SK-N-SH (cell line): Measurements from ENCODE around the gene GLYATL1B. TPM values are rescaled to one million over a fixed set of nuclear protein-coding genes. Genes with fewer than 3 reads are reported as not detected.
A peak's percentile ranks its signal among the peaks of the same experiment; 100 is the strongest.

Experiments
- CTCF ChIA-PET: fragments of 300-600, 350-600 bp; formaldehyde crosslinking; extraction: SDS; loops from one replicate; lab custom pipeline; 2021; lab: Yijun Ruan, JAX
- POLR2A ChIA-PET: fragments of 350-600 bp; sonication (Branson Sonifier 250); formaldehyde crosslinking; extraction: SDS; loops from one replicate; lab custom pipeline; 2020; ENCODE audit warnings: antibody characterized with exemption, inconsistent platforms; lab: Yijun Ruan, JAX
- DNase-seq: peaks from one replicate; pipeline ENCODE4 v3.0.0; 2012
- H2AFZ ChIP-seq: fragments of 200-600 bp; sonication (generic); 2 replicates; pipeline ENCODE4 v1.8.1; 2016; ENCODE audit warnings: antibody characterized with exemption, mild to moderate bottlenecking, low read depth
- H3F3A ChIP-seq: fragments of 200-600 bp; sonication (generic); replicated peaks from 2 replicates; pipeline ENCODE3; 2016; ENCODE audit warnings: antibody characterized with exemption, mild to moderate bottlenecking; ENCODE audit not compliant: insufficient read depth
- H3K27ac ChIP-seq, 2 experiments: fragments of 200-500 bp in 1 of 2; fragments of 200-600 bp in 1 of 2; sonication (Bioruptor generic) in 1 of 2; sonication (generic), shearing (Covaris generic) in 1 of 2; 2 replicates each; pipeline versions ENCODE4 v1.5.1 to v1.6.1; 2014 to 2016; ENCODE audit warnings: low read depth in 2 of 2, inconsistent platforms in 1 of 2, low read length in 1 of 2, mild to moderate bottlenecking in 1 of 2, mixed read lengths in 1 of 2
- H3K27me3 ChIP-seq: fragments of 200-600 bp; sonication (generic), shearing (Covaris generic); 2 replicates; pipeline ENCODE4 v1.6.1; 2016; ENCODE audit warnings: mixed run types; ENCODE audit not compliant: insufficient read depth
- H3K36me3 ChIP-seq, 2 experiments: fragments of 200-500 bp in 1 of 2; fragments of 200-600 bp in 1 of 2; sonication (Bioruptor generic) in 1 of 2; sonication (generic) in 1 of 2; replicated peaks in 1 of 2; 2 replicates each; pipeline versions ENCODE3 to v1.5.1; 2014 to 2016; ENCODE audit warnings: low read length in 1 of 2, mild to moderate bottlenecking in 1 of 2; ENCODE audit not compliant: insufficient read depth in 2 of 2, control insufficient read depth in 1 of 2
- H3K4me1 ChIP-seq, 2 experiments: fragments of 200-500 bp in 1 of 2; fragments of 200-600 bp in 1 of 2; sonication (Bioruptor generic) in 1 of 2; sonication (generic), shearing (Covaris generic) in 1 of 2; 2 replicates each; pipeline versions ENCODE4 v1.5.1 to v1.6.1; 2014 to 2016; ENCODE audit warnings: low read depth in 1 of 2, low read length in 1 of 2, mixed run types in 1 of 2; ENCODE audit not compliant: insufficient read depth in 2 of 2, control insufficient read depth in 1 of 2
- H3K4me2 ChIP-seq: fragments of 200-600 bp; sonication (generic), shearing (Covaris generic); 2 replicates; pipeline ENCODE4 v1.6.1; 2017; ENCODE audit warnings: mixed run types
- H3K4me3 ChIP-seq, 2 experiments: fragments of 200-500 bp in 1 of 2; fragments of 200-600 bp in 1 of 2; sonication (Bioruptor generic) in 1 of 2; sonication (generic), shearing (Covaris generic) in 1 of 2; 2 replicates each; pipeline versions ENCODE4 v1.5.1 to v1.8.1; 2014 to 2016; ENCODE audit warnings: low read depth in 2 of 2, inconsistent platforms in 1 of 2, low read length in 1 of 2, mild to moderate bottlenecking in 1 of 2, mixed read lengths in 1 of 2, moderate library complexity in 1 of 2
- H3K79me2 ChIP-seq: fragments of 200-600 bp; sonication (generic); 2 replicates; pipeline ENCODE4 v1.8.1; 2017; ENCODE audit warnings: mild to moderate bottlenecking; ENCODE audit not compliant: insufficient read depth
- H3K9ac ChIP-seq: fragments of 200-600 bp; sonication (generic); 2 replicates; pipeline ENCODE4 v1.6.1; 2017; ENCODE audit warnings: mixed run types
- H3K9me2 ChIP-seq: fragments of 200-600 bp; sonication (generic); 2 replicates; pipeline ENCODE4 v1.6.1; 2017; ENCODE audit warnings: mixed run types
- H3K9me3 ChIP-seq: fragments of 200-600 bp; sonication (generic); 2 replicates; pipeline ENCODE4 v1.6.1; 2017; ENCODE audit warnings: mixed run types, mild to moderate bottlenecking, moderate library complexity
- H4K20me1 ChIP-seq: fragments of 200-600 bp; sonication (generic); 2 replicates; pipeline ENCODE4 v1.6.1; 2017; ENCODE audit warnings: mild to moderate bottlenecking, mixed run types; ENCODE audit not compliant: insufficient read depth
- CHD2 ChIP-seq: fragments of 150-350 bp; IDR thresholded peaks from 2 replicates; pipeline ENCODE4 v1.6.1; 2018; ENCODE audit warnings: low read length; ENCODE audit not compliant: partially characterized antibody
- ELF1 ChIP-seq: IDR thresholded peaks from 2 replicates; pipeline ENCODE4 v1.4.0; 2012
- EP300 ChIP-seq, 2 experiments: IDR thresholded peaks; 2 replicates each; pipeline versions ENCODE4 v1.4.0 to v1.6.1; 2012; ENCODE audit warnings: borderline replicate concordance in 1 of 2, low read depth in 1 of 2, low read length in 1 of 2
- FOSL2 ChIP-seq: IDR thresholded peaks from 2 replicates; pipeline ENCODE4 v1.4.0; 2012; ENCODE audit warnings: low read depth, mild to moderate bottlenecking, moderate library complexity, borderline replicate concordance
- FOXM1 ChIP-seq: IDR thresholded peaks from 2 replicates; pipeline ENCODE4 v1.4.0; 2012; ENCODE audit warnings: low read depth, mild to moderate bottlenecking
- GABPA ChIP-seq: IDR thresholded peaks from 2 replicates; pipeline ENCODE4 v1.4.0; 2012; ENCODE audit warnings: low read depth, mild to moderate bottlenecking
- GATA2 ChIP-seq: sonication (generic); formaldehyde crosslinking; IDR thresholded peaks from 2 replicates; pipeline ENCODE4 v1.5.0; 2020; ENCODE audit warnings: mild to moderate bottlenecking, missing genetic modification reagents
- MXI1 ChIP-seq: IDR thresholded peaks from 2 replicates; pipeline ENCODE4 v1.6.1; 2012; ENCODE audit warnings: mild to moderate bottlenecking, low read depth, low read length, improper control_type of control experiment
- NFIC ChIP-seq: IDR thresholded peaks from 2 replicates; pipeline ENCODE4 v1.4.0; 2012; ENCODE audit warnings: borderline replicate concordance
- POLR2AphosphoS5 ChIP-seq: IDR thresholded peaks from 2 replicates; pipeline ENCODE4 v1.6.1; 2012; ENCODE audit warnings: low read depth, low read length
- RFX5 ChIP-seq: IDR thresholded peaks from 2 replicates; pipeline ENCODE4 v1.6.1; 2012; ENCODE audit warnings: mild to moderate bottlenecking, improper control_type of control experiment, low read length
- SMC3 ChIP-seq: IDR thresholded peaks from 2 replicates; pipeline ENCODE4 v1.6.1; 2012; ENCODE audit warnings: low read depth, low read length, improper control_type of control experiment
- TAF1 ChIP-seq: IDR thresholded peaks from 2 replicates; pipeline ENCODE4 v1.6.1; 2012; ENCODE audit warnings: low read depth, mild to moderate bottlenecking, low read length, moderate library complexity, borderline replicate concordance
- YY1 ChIP-seq: IDR thresholded peaks from 2 replicates; pipeline ENCODE4 v1.4.0; 2012; ENCODE audit warnings: low read depth, mild to moderate bottlenecking
- WGBS: methylation state at CpG from one replicate; pipeline ENCODE4 v1.1.6; 2017; ENCODE audit warnings: low lambda C conversion rate; 5-methylcytosine and 5-hydroxymethylcytosine counted together
- polyA plus RNA-seq, 3 experiments: library from polyadenylated mRNA; depleted of rRNA; stranded (reverse); fragments of >200 nt; gene quantifications; 2 replicates each; pipeline ENCODE4 v1.2.3, GENCODE V29; 2012
- TF ChIP-seq, protein P1 (sequence below): IDR thresholded peaks from 2 replicates; pipeline ENCODE4 v1.4.0; 2012; ENCODE audit warnings: low read depth
- TF ChIP-seq, protein P2 (sequence below): fragments of 200-600 bp; sonication (generic); IDR thresholded peaks from 2 replicates; pipeline ENCODE4 v1.6.1; 2017; ENCODE audit warnings: antibody characterized with exemption, mild to moderate bottlenecking, moderate library complexity
- TF ChIP-seq, protein P3 (sequence below): fragments of 150-350 bp; IDR thresholded peaks from 2 replicates; pipeline ENCODE4 v1.6.1; 2017; ENCODE audit warnings: antibody characterized with exemption, low read length, low read depth, borderline replicate concordance
- TF ChIP-seq, protein P4 (sequence below): IDR thresholded peaks from 2 replicates; pipeline ENCODE4; 2012

Gene GLYATL1B
- polyA plus RNA-seq, 1 of the 3 experiments (the other 2 are of a cell fraction): not detected

DNA sequence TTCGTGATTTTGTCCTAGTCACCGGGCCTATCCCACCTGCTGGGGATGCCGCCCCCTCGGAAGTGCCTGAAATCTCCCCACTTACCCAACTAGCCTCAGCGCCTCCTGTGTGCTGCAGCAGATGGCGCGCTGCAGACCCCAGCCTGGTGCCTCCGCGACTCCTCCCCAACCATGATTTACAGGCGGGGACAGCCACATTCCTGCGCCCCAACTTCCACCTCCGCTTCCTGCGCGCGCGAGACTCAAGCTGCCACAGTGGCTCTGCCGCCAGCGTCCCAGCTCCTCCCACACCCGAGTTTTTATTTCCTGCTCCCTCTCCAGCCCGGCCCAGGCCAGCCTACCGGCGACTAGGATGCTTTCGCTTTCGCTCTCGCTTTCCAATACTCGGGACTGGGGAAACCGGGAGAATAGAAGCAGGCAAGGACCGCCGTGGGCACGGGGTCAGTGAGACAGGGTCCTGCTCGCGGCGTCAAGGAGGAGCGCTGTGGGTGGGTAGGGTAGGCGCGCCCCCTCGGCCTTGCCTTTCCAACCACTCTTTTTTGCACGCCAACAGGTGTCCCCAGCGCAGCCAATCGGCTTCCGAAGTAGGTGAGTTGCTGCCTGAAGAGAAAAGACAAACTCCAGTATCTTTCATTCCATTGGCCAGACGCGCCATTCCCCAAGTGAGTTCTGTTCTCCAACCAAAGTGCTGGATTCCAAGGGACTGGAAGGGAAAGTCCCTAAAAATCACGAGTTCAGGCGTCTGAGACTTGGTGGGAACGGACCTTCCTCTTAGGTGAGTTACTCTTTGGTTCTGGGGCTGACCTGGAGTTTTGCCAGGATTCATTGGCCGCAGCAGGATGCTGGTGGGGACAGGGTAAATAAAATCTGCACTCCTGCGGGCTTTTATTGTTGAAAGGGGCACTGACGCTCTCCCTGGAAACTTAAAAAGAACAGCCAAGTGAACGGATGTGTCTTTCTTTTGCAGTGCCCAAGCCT is 56.7 kb downstream of the GLYATL1B start, which contains the start of gene FAM111A:
Gene FAM111A (plus strand): TSS at position 327 of the 978 bp plus-strand sequence. CDS start 6,017 bp downstream, outside the sequence.
- Histone ChIP-seq H3K27ac (peak within 1 kb of the TSS; percentile 71 to 79), H4K20me1 (no peaks in the 10 kb centered on the region), H3K9me2 (no peaks in the 10 kb centered on the region), H2AFZ (peak within 1 kb of the TSS; percentile 98), H3F3A (peaks cover 20% of the 10 kb centered on the region), H3K4me2 (peak within 1 kb of the TSS; percentile 71), H3K9me3 (no peaks in the 10 kb centered on the region), H3K4me1 (peaks cover 2 to 4% of the 10 kb centered on the region in 2 experiments; a peak in 2 of 4 replicates), H3K4me3 (peak within 1 kb of the TSS; percentile 82 to 95), H3K36me3 (peaks cover 0 to 4% of the 10 kb centered on the region in 2 experiments), H3K27me3 (no peaks in the 10 kb centered on the region), H3K79me2 (no peaks in the 10 kb centered on the region; the same call in 1 of the 2 replicates), H3K9ac (peak within 1 kb of the TSS; percentile 68)
- CTCF ChIA-PET: interaction anchor here (1.6 to 5.9 kb wide), 5 partner anchors 15 to 66 kb away, joined by 5 to 62 read pairs (median 6); partner anchors contain the start of gene DTX4
- peak; percentile 84 for DNase-seq
- 7% methylated on average over 35 of the region's 50 CpGs for WGBS
- TF ChIP-seq, protein P1, sequence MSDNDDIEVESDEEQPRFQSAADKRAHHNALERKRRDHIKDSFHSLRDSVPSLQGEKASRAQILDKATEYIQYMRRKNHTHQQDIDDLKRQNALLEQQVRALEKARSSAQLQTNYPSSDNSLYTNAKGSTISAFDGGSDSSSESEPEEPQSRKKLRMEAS: peak; percentile 65; the same call in 1 of the 2 replicates
- TF ChIP-seq GABPA (peak; percentile 68), POLR2AphosphoS5 (peak; percentile 14; the same call in 1 of the 2 replicates), NFIC (no peak), SMC3 (peak; percentile 18; the same call in 1 of the 2 replicates), FOSL2 (no peak), EP300 (IDR thresholded peaks at IDR 0.05; ENCODE audit: borderline replicate concordance in 1 of 2, low read depth in 1 of 2, low read length in 1 of 2) (no peak), TAF1 (peak; percentile 26; the same call in 1 of the 2 replicates), MXI1 (0 out of 2 replicates have a peak, but pooled peaks have one; percentile 27), GATA2 (CRISPR knock-in tag) (no peak), RFX5 (peak; percentile 85), FOXM1 (no peak), ELF1 (peak; percentile 67), CHD2 (peak; percentile 87), YY1 (peak; percentile 24; the same call in 1 of the 2 replicates)
- TF ChIP-seq, protein P2, sequence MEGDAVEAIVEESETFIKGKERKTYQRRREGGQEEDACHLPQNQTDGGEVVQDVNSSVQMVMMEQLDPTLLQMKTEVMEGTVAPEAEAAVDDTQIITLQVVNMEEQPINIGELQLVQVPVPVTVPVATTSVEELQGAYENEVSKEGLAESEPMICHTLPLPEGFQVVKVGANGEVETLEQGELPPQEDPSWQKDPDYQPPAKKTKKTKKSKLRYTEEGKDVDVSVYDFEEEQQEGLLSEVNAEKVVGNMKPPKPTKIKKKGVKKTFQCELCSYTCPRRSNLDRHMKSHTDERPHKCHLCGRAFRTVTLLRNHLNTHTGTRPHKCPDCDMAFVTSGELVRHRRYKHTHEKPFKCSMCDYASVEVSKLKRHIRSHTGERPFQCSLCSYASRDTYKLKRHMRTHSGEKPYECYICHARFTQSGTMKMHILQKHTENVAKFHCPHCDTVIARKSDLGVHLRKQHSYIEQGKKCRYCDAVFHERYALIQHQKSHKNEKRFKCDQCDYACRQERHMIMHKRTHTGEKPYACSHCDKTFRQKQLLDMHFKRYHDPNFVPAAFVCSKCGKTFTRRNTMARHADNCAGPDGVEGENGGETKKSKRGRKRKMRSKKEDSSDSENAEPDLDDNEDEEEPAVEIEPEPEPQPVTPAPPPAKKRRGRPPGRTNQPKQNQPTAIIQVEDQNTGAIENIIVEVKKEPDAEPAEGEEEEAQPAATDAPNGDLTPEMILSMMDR: peak; percentile 47
- TF ChIP-seq, protein P3, sequence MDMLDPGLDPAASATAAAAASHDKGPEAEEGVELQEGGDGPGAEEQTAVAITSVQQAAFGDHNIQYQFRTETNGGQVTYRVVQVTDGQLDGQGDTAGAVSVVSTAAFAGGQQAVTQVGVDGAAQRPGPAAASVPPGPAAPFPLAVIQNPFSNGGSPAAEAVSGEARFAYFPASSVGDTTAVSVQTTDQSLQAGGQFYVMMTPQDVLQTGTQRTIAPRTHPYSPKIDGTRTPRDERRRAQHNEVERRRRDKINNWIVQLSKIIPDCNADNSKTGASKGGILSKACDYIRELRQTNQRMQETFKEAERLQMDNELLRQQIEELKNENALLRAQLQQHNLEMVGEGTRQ: no peak
- TF ChIP-seq, protein P4, sequence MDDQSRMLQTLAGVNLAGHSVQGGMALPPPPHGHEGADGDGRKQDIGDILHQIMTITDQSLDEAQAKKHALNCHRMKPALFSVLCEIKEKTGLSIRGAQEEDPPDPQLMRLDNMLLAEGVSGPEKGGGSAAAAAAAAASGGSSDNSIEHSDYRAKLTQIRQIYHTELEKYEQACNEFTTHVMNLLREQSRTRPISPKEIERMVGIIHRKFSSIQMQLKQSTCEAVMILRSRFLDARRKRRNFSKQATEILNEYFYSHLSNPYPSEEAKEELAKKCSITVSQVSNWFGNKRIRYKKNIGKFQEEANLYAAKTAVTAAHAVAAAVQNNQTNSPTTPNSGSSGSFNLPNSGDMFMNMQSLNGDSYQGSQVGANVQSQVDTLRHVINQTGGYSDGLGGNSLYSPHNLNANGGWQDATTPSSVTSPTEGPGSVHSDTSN: peak; percentile 51; the same call in 1 of the 2 replicates
- POLR2A ChIA-PET: interaction anchor here (1.3 kb wide), 1 partner anchor 15 kb away, joined by 7 read pairs; no protein-coding TSS in a partner anchor
